GM12892 (cell line): ENCODE results near the gene UBA52.

Experiments
- DNase-seq: peaks from one replicate; pipeline ENCODE4 v3.0.0; 2011; ENCODE audit not compliant: insufficient read length
- FAIRE-seq: peaks from 2 replicates; lab custom pipeline; 2011; peaks lifted over from hg19 to GRCh38; lab: Jason Lieb, UNC
- POLR2A ChIP-seq: IDR thresholded peaks from 2 replicates; pipeline ENCODE4 v1.6.1; 2011; ENCODE audit warnings: low read depth, low read length, control low read depth
- POLR2AphosphoS5 ChIP-seq: IDR thresholded peaks from 2 replicates; pipeline ENCODE4 v1.6.1; 2011; ENCODE audit warnings: low read depth, low read length, control low read depth
- TAF1 ChIP-seq: IDR thresholded peaks from 2 replicates; pipeline ENCODE4 v1.6.1; 2011; ENCODE audit warnings: low read depth, mild to moderate bottlenecking, control low read depth, low read length, borderline replicate concordance

The UBA52 gene

DNA sequence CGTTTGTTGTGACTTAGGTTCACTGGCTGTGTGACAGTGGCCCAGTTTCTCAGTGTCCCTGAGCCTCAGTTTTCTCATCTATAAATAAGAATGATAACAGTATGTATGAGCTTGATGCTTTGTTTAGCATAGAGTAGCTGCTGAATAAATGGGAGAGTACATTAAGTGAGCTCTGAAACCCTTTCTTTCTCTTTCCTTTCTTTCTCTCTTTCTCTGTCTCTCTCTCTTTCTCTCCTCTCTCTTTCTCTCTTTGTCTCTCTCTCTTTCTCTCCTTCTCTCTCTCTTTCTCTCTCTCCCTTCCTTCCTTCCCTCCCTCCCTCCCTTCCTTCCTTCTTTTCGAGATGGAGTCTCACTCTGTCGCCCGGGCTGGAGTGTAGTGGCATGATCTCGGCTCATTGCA lies 12.0 kb upstream of the UBA52 start:
- TF ChIP-seq POLR2A: no peak
- no peak for TF ChIP-seq TAF1
- FAIRE-seq (no peak), DNase-seq (no peak)

DNA sequence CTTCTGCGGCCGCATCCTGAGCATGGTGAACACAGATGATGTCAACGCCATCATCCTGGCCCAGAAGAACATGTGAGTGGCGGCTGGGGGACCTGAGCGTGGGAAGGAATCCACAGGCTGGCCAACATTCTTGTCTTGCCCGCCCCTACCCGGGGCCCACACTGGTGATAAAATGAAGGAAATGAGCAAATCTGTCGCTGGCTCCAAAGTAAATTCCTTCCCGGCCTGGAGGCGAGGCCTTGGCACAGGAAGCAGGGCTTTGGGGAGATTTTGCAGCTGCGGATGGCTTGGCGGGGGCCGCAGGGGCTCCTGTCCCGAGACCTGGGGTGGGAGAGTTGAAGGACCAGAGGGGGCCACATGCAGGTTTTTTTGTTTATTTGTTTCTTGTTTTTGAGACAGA lies 9.6 kb upstream of the UBA52 start:
- DNase-seq (no peak), FAIRE-seq (no peak)

DNA sequence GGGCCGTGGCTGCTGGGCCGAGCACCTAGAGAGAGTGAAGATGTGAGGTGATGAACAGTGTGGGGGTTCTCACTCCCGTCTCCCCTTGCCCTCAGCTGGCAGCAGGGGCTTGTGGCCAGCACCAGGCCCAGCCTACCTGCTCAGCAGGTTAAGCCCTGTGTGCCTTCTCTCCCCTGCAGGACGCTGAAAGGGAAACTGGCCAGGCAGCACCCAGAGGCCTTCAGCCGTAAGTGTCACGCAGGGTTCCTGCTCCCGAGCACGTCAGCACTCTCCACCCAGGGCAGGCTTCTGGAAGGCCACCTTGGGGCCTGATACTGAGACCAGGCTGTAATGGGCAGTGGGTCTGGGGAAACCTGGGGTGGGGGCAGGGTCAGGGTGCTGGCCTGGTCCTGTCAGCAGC lies 4.7 kb upstream of the UBA52 start:
- DNase-seq (no peak), FAIRE-seq (no peak)
- no peak for TF ChIP-seq TAF1
- no peak for TF ChIP-seq POLR2AphosphoS5
- no peak for TF ChIP-seq POLR2A

More for the DNA sequence above, 9.6 kb upstream of the UBA52 start:
- no peak for TF ChIP-seq POLR2AphosphoS5
- TF ChIP-seq TAF1: no peak
- no peak for TF ChIP-seq POLR2A

DNA sequence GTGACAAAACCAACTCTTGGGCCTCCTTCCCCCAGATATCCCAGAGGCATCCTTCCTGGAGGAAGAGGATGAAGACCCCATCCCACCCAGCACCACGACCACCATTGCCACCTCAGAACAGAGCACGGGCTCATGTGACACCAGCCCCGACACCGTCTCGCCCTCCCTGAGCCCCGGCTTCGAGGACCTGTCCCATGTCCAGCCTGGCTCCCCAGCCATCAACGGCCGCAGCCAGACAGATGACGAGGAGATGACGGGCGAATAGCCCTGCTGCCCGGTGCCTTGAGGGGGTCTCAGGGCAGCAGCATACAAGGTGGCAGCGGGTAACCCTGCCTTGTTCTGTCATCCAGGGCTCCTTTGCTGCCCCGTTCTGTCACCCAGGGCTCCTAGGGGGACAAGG lies 3.3 kb upstream of the UBA52 start:
- DNase-seq: no peak
- no peak for TF ChIP-seq POLR2A
- no peak for TF ChIP-seq TAF1
- no peak for TF ChIP-seq POLR2AphosphoS5
- FAIRE-seq: no peak

DNA sequence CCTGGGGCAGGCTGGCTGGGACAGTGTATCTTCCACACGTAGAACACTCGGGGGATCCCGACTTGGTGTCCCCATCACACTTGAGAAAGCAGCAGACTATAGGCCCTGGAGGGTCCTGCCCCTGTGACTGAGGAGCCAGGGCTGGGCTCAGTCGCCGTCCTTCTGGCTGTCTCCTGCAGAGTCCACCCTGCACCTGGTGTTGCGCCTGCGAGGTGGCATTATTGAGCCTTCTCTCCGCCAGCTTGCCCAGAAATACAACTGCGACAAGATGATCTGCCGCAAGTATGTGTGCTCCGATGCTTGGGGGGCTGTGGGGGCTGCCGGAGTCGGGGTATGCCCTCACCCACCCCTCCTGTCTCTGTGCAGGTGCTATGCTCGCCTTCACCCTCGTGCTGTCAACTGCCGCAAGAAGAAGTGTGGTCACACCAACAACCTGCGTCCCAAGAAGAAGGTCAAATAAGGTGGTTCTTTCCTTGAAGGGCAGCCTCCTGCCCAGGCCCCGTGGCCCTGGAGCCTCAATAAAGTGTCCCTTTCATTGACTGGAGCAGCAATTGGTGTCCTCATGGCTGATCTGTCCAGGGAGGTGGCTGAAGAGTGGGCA lies 3.1 kb downstream of the UBA52 start:
- FAIRE-seq: no peak
- no peak for TF ChIP-seq POLR2AphosphoS5
- no peak for TF ChIP-seq POLR2A
- no peak for TF ChIP-seq TAF1
- no peak for DNase-seq

DNA sequence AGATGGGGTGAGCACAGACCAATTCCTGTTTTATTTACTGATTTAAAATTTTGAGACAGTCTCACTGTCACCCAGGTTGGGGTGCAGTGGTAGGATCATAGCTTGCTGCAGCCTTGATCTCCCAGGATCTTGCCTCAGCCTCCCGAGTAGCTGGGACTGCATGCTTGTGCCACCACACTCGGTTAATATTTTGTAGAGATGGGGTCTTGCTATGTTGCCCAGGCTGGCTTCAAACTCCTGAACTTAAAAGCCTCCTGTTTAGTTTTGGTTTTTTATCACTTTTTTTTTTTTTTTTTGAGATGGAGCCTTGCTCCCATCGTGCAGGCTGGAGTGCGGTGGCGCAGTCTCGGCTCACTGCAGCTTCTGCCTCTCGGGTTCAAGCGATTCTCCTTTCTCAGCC lies 4.7 kb downstream of the UBA52 start:
- TF ChIP-seq TAF1 (no peak), POLR2AphosphoS5 (no peak), POLR2A (no peak)
- no peak for FAIRE-seq

DNA sequence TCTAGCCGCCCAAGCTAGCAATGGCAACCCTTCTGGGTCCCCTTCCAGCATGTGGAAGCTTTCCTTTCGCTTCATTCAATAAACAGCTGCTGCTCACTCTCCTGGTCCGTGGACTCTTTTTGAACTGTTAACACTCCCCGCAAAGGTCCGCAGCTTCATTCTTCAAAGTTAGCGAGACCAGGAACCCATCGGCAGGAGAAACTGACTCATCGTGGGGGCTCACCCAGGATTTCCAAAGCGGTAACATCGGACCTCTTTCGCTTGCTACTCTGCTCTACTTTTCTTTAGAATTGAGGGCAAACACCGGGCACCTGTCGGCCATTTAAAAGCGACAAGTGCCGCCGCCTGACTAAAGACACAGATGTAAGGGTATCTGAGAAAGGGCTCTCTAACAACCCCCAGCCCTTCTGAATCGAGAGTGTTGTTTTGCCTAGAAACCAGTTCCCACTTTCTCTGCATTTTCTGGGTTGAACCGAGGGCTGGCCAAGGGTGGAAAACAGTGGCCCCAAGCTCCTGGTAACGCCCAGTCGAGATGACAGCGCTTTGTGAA lies 5.8 kb downstream of the UBA52 start:
- FAIRE-seq: no peak
- no peak for TF ChIP-seq TAF1
- peak; percentile 24; the same call in 1 of the 2 replicates for TF ChIP-seq POLR2AphosphoS5
- peak; percentile 58 for TF ChIP-seq POLR2A
- DNase-seq: no peak

More for the DNA sequence above, 4.7 kb downstream of the UBA52 start:
- no peak for DNase-seq

DNA sequence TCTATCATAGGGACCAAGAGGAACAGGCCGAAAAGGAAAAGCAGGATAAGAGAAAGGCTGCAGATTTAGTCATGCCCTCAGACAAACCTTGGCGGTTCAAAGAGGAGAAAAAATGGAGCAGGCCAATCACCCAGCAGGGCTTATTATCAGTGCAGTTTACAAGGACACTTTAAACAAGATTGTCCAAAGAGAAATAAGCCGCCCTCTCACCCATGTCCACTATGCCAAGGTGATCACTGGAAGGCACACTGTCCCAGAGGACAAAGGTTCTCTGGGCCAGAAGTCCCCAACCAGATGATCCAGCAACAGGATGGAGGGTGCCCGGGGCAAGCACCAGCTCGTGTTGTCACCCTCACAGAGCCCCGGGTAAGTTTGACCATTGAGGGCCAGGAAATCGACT lies 8.7 kb downstream of the UBA52 start:
- no peak for TF ChIP-seq POLR2AphosphoS5
- TF ChIP-seq POLR2A: no peak
- TF ChIP-seq TAF1: no peak
- DNase-seq (no peak), FAIRE-seq (no peak)

DNA sequence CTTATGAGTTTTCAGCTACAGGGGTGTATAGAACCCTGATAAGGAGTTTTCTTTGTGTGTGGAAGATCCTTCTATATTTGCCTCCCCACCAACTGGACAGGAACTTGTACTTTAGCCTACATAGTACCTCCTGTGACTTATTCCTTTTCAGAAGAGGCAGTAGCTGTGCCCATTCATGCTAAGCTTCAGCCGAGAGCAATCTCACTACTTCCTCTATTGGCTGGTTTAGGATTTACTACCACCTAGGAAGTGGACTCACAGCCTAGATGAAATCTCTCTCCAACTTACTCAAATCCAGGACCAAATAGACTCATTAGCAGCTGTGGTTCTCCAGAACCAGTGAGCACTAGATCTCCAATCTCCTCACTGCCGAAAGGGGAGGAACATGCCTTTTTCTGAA lies 14.6 kb downstream of the UBA52 start:
- FAIRE-seq (peak; percentile 33), DNase-seq (no peak)

DNA sequence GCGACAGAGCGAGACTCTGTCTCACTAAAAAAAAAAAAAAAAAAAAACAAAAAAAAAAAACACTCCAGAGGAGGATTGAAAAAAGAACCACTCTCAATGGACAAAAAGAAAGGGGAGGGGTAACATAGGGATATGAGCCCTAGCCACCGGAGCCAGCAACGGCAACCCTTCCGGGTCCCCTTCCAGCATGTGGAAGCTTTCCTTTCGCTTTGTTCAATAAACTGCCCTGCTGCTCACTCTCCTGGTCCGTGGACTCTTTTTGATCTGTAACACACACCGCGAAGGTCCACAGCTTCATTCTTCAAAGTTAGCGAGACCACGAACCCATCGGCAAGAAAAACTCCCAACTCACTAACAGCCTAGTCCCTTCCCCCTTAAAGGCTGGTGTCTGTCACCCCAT lies 15.9 kb downstream of the UBA52 start:
- TF ChIP-seq POLR2AphosphoS5 (no peak), POLR2A (no peak), TAF1 (no peak)
- FAIRE-seq: no peak
- no peak for DNase-seq

More for the DNA sequence above, 14.6 kb downstream of the UBA52 start:
- TF ChIP-seq POLR2AphosphoS5 (no peak), POLR2A (no peak), TAF1 (no peak)

DNA sequence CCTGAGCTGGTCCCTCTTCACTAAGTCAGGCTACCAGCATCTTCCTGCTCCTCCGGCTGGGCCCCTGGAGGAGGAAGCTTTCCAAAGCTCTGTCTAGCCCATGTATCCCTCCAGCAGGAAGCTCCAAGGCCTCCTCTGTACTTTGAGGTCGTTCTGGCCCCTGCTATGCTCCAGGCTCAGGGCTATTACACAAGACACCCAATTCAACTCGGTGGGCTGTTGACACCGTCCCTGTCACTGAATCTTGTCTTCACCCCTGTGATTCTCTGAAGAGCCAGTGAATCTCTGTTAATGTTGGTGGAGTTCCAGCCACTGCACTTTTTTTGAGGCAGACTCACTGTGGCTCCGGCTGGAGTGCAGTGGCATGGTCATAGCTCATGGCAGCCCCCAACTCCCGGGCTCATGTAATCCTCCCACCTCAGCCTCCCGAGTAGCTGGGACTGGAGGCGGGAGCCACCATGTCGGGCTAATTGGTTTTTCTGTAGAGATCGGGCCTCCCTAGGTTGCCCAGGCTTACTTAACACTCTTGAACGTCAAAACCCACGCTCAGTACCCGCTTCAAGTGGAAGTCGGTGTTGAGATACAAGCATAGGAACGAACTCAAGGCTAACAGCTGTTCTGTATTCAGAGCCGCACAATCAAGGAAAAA lies 16.4 kb downstream of the UBA52 start:
- FAIRE-seq: no peak
- TF ChIP-seq TAF1 (no peak), POLR2A (no peak), POLR2AphosphoS5 (no peak)
- no peak for DNase-seq

DNA sequence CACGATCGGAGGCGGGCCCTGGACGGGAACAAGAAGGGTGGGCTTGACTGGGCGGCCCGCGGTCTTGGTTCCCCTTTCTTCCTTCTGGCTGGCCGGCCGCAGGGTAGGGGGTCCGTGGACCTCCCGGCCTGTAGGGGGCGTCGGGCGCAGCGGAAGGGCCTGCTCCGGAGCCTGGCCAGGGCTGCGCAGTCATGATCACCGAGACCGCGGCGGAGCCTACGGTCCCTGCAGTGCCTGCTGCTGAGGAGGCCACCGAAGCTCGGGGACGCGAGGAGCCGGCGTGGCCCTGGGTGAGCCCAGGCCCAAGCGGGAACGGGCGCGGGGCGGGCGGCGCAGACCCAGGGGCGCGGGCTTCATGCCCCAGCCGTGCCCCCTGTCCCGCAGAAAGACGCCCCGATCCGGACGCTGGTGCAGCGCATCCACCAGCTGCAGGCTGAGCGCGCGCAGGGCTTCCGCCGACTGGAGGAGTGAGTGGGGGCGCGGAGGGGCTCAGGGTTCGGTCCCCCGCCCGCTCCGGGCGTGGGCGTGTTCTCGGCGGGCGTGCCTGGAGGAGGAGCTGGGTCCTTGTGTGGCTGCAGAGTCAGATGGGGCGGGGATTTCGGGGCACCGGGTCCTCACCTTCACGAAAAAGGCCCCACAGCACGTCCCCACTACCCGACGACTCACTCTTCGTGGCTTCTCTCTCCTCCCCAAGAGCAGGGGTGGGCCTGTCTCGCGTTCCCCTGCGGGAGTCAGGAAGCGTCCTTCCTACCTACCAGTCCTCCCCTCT lies 17.1 kb downstream of the UBA52 start, which contains the start of gene REX1BD:
Gene REX1BD (plus strand): TSS at position 188 of the 769 bp plus-strand sequence. CDS start 4 bp downstream, at position 192.
- peak; percentile 83 for FAIRE-seq
- peak; percentile 83 for DNase-seq
- TF ChIP-seq POLR2A (peak; percentile 79; the same call in 1 of the 2 replicates), POLR2AphosphoS5 (0 out of 2 replicates have a peak, but pooled peaks have one; percentile 31), TAF1 (peak; percentile 6; the same call in 1 of the 2 replicates)
